HEK293 (cell line): ENCODE measurements around the gene CASK.

ENCODE experiments used
- ATF2 ChIP-seq: fragments of 450-650 bp; formaldehyde crosslinking; IDR thresholded peaks from 2 replicates; pipeline ENCODE4 v1.5.1; 2016; ENCODE audit warnings: missing biosample characterization, missing genetic modification characterization, low read depth
- CTCF ChIP-seq: fragments of 450-650 bp; formaldehyde crosslinking; IDR thresholded peaks from 2 replicates; pipeline ENCODE4 v1.5.1; 2016; ENCODE audit warnings: missing biosample characterization, missing genetic modification characterization
- FEZF1 ChIP-seq: fragments of 450-650 bp; formaldehyde crosslinking; IDR thresholded peaks from 2 replicates; pipeline ENCODE4 v1.5.1; 2016; ENCODE audit warnings: missing biosample characterization, missing genetic modification characterization
- PRDM6 ChIP-seq: fragments of 450-650 bp; formaldehyde crosslinking; IDR thresholded peaks from 2 replicates; pipeline ENCODE4 v1.5.1; 2017; ENCODE audit warnings: missing biosample characterization, missing genetic modification characterization
- YY1 ChIP-seq: fragments of 450-650 bp; formaldehyde crosslinking; IDR thresholded peaks from 2 replicates; pipeline ENCODE4 v1.5.1; 2018; ENCODE audit warnings: missing biosample characterization, missing genetic modification characterization
- ZBTB21 ChIP-seq: fragments of 450-650 bp; formaldehyde crosslinking; IDR thresholded peaks from 2 replicates; pipeline ENCODE4 v1.5.1; 2017; ENCODE audit warnings: missing biosample characterization, missing genetic modification characterization
- ZBTB49 ChIP-seq: fragments of 450-650 bp; formaldehyde crosslinking; IDR thresholded peaks from 2 replicates; pipeline ENCODE4 v1.5.1; 2016; ENCODE audit warnings: missing biosample characterization, missing genetic modification characterization, low read depth
- ZNF138 ChIP-seq: fragments of 450-650 bp; formaldehyde crosslinking; IDR thresholded peaks from 2 replicates; pipeline ENCODE4 v1.5.1; 2016; ENCODE audit warnings: missing biosample characterization, missing genetic modification characterization, borderline replicate concordance
- ZNF140 ChIP-seq: fragments of 450-650 bp; formaldehyde crosslinking; IDR thresholded peaks from 2 replicates; pipeline ENCODE4 v1.5.1; 2016; ENCODE audit warnings: missing biosample characterization, missing genetic modification characterization
- ZNF274 ChIP-seq, 2 experiments: fragments of 200-500 bp in 1 of 2; fragments of 450-650 bp in 1 of 2; sonication (Bioruptor generic) in 1 of 2; formaldehyde crosslinking in 1 of 2; IDR thresholded peaks; 2 replicates each; pipeline versions ENCODE4 v1.5.1 to v1.6.1; 2014 to 2016; ENCODE audit warnings: borderline replicate concordance in 1 of 2, inconsistent platforms in 1 of 2, low read length in 1 of 2, missing biosample characterization in 1 of 2, missing genetic modification characterization in 1 of 2
- ZNF423 ChIP-seq: fragments of 450-650 bp; formaldehyde crosslinking; IDR thresholded peaks from 2 replicates; pipeline ENCODE4 v1.5.1; 2016; ENCODE audit warnings: missing biosample characterization, missing genetic modification characterization
- ZNF529 ChIP-seq: fragments of 450-650 bp; formaldehyde crosslinking; IDR thresholded peaks from 2 replicates; pipeline ENCODE4 v1.5.1; 2017; ENCODE audit warnings: missing genetic modification characterization, missing biosample characterization; ENCODE audit not compliant: insufficient replicate concordance
- ZSCAN23 ChIP-seq: fragments of 450-650 bp; formaldehyde crosslinking; IDR thresholded peaks from 2 replicates; pipeline ENCODE4 v1.5.1; 2016; ENCODE audit warnings: missing biosample characterization, missing genetic modification characterization

GRCh38 chrX:41737065-41737464 lies 186.3 kb downstream of the CASK start:
- TF ChIP-seq ATF2 (no peak), ZNF274 (IDR thresholded peaks at IDR 0.05; ENCODE audit: low read length) (no peak), ZNF274 (tag by site-specific recombination; IDR thresholded peaks at IDR 0.05; ENCODE audit: borderline replicate concordance) (no peak), ZBTB21 (tag by site-specific recombination) (no peak), PRDM6 (tag by site-specific recombination) (no peak), ZNF423 (tag by site-specific recombination) (no peak), FEZF1 (tag by site-specific recombination) (no peak), ZNF529 (tag by site-specific recombination) (no peak), CTCF (tag by site-specific recombination) (no peak), ZNF140 (tag by site-specific recombination) (no peak), ZNF138 (no peak), ZBTB49 (tag by site-specific recombination) (no peak), ZSCAN23 (no peak), YY1 (tag by site-specific recombination) (no peak)
